Measurements from ENCODE around the gene C20orf96. TPM values are rescaled to one million over a fixed set of nuclear protein-coding genes. Genes with fewer than 3 reads are reported as not detected.

The C20orf96 gene
- total RNA-seq, 4 donors from 2014 or later, result 4.1 to 9.5 (median 7.0) TPM

DNA sequence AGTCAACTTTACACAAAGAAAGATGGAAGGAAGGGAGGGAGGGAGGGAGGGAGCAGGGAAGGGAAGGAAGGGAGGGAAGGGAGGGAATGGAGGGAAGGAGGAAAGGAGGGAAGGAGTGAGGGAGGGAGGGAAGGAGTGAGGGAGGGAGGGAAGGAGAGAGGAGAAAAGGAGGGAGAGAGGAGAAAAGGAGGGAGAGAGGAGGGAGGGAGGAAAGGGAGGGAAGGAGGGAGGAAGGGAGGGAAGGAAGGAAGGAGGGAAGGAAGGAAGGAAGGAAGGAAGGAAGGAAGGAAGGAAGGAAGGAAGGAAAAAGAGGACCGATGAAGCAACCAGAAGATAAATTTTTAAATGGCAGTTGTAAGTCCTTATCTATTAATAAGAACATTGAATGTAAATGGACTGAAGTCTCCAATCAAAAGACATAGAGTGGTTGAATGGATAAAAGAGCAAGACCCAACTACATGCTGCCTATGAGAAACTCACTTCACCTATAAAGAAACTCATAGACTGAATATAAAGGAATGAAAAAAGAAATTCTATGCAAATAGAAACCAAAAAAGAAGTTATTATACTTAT, 69.2 kb downstream of the C20orf96 start:
- intact Hi-C loops (cut with DNase I), result no loop called here
- no peaks in the 10 kb centered on the region for H3K27me3 ChIP-seq
- TF ChIP-seq CTCF (IDR thresholded peaks at IDR 0.05) (no peak), POLR2A (IDR thresholded peaks at IDR 0.05) (no peak)
- H3K4me3 ChIP-seq (replicated peaks in 1 of 3), result no peak overlapping the region
- no peaks in the 10 kb centered on the region for H3K4me1 ChIP-seq
- H3K36me3 ChIP-seq, result no peaks in the 10 kb centered on the region
- H3K27ac ChIP-seq, result no peak overlapping the region
- 51 to 68% methylated on average over 1 of the region's 1 CpG for WGBS, 2 donors
- no peak for DNase-seq
- no peaks in the 10 kb centered on the region for H3K9me3 ChIP-seq

Other genes starting within 250 kb of the C20orf96 start
- not detected for gene DEFB125, start 203.1 kb downstream of the C20orf96 start, total RNA-seq
- gene DEFB126, start 148.2 kb downstream of the C20orf96 start, total RNA-seq, result not detected
- not detected for gene DEFB127, start 133.3 kb downstream of the C20orf96 start, total RNA-seq
- gene DEFB128, start 101.0 kb downstream of the C20orf96 start, total RNA-seq, result not detected
- gene DEFB129, start 63.5 kb downstream of the C20orf96 start, total RNA-seq, result not detected
- gene DEFB132, start 33.0 kb downstream of the C20orf96 start, total RNA-seq, result not detected
- 10 to 100 TPM; 20.2 to 28.4 (median 22.3) TPM for gene ZCCHC3, start 6.8 kb upstream of the C20orf96 start, total RNA-seq
- gene SOX12, start 34.8 kb upstream of the C20orf96 start, total RNA-seq, result 10 to 100 TPM in 1 of 4 donors, 1 to 10 TPM in 3; 7.1 to 12.9 (median 9.0) TPM
- gene NRSN2, start 56.4 kb upstream of the C20orf96 start, total RNA-seq, result 10 to 100 TPM; 29.8 to 56.7 (median 42.4) TPM
- gene TRIB3, start 90.0 kb upstream of the C20orf96 start, total RNA-seq, result 10 to 100 TPM in 2 of 4 donors, 1 to 10 TPM in 2; 6.1 to 16.5 (median 8.1) TPM
- gene RBCK1, start 117.5 kb upstream of the C20orf96 start, total RNA-seq, result 10 to 100 TPM; 49.2 to 90.2 (median 71.0) TPM
- gene TBC1D20, start 171.8 kb upstream of the C20orf96 start, total RNA-seq, result 10 to 100 TPM; 34.1 to 40.5 (median 35.6) TPM

All from thyroid gland (tissue), 4 donors.